Lower lobe of right lung (tissue), 2 donors: ENCODE measurements around the gene S100A10. TPM values are rescaled to one million over a fixed set of nuclear protein-coding genes. Genes with fewer than 3 reads are reported as not detected.
A peak's percentile ranks its signal among the peaks of the same experiment; 100 is the strongest.

Experiments used
- ATAC-seq, 2 donors: fragments of 200-7000 bp; cut with Tn5 transposase; one replicate each; pipeline ENCODE4 v1.9.1; 2020 to 2022; ENCODE audit warnings: mild to moderate bottlenecking in 2 of 2, moderate library complexity in 2 of 2
- DNase-seq: peaks from one replicate; pipeline ENCODE4 v3.0.0-alpha.2; 2020
- H3K27ac ChIP-seq: fragments of 200-600 bp; one replicate; pipeline ENCODE4 v1.8.0; 2022
- H3K27me3 ChIP-seq: fragments of 200-600 bp; one replicate; pipeline ENCODE4 v1.8.0; 2022; ENCODE audit warnings: low read depth
- H3K36me3 ChIP-seq: fragments of 200-600 bp; one replicate; pipeline ENCODE4 v1.8.0; 2022; ENCODE audit warnings: mild to moderate bottlenecking
- H3K4me1 ChIP-seq: fragments of 200-600 bp; one replicate; pipeline ENCODE4 v1.8.0; 2022
- H3K4me3 ChIP-seq: fragments of 200-600 bp; one replicate; pipeline ENCODE4 v1.8.0; 2022; ENCODE audit warnings: mild to moderate bottlenecking
- H3K9me3 ChIP-seq: fragments of 200-600 bp; one replicate; pipeline ENCODE4 v1.8.0; 2022
- intact Hi-C: fragments of 100-400 bp; cut with DNase I; formaldehyde crosslinking; loops from one replicate; pipeline ENCODE4 v1.11.0; 2022
- long read RNA-seq: library from polyadenylated mRNA; unstranded; transcript quantifications from one replicate; pipeline ENCODE4 v2.0.0, GENCODE V29; 2021
- total RNA-seq: library from RNA; stranded (reverse); fragmentation: NEBNext Ultra II Directional; extraction: Animal tissue kit (Norgen Biotek cat#: 25700); gene quantifications from one replicate; pipeline ENCODE4 v1.2.1, GENCODE V29; 2021
- TF ChIP-seq, protein P1 (sequence below): fragments of 200-600 bp; IDR thresholded peaks from one replicate; pipeline ENCODE4 v1.8.0; 2022; ENCODE audit warnings: antibody characterized with exemption, mild to moderate bottlenecking
- donor health status: DM: no; HTN: yes; CAD: no; lungs with severe emphysema.

The S100A10 gene
- 602 TPM for total RNA-seq
- long read RNA-seq, transcript S100A10-202 (3 exons, 1,202 nt): major isoform, 173 of 192 reads
- long read RNA-seq, partial matches to known transcripts: 13 of 192 reads
- long read RNA-seq, other reads (novel, unspliced or antisense): 5 of 192 reads

DNA sequence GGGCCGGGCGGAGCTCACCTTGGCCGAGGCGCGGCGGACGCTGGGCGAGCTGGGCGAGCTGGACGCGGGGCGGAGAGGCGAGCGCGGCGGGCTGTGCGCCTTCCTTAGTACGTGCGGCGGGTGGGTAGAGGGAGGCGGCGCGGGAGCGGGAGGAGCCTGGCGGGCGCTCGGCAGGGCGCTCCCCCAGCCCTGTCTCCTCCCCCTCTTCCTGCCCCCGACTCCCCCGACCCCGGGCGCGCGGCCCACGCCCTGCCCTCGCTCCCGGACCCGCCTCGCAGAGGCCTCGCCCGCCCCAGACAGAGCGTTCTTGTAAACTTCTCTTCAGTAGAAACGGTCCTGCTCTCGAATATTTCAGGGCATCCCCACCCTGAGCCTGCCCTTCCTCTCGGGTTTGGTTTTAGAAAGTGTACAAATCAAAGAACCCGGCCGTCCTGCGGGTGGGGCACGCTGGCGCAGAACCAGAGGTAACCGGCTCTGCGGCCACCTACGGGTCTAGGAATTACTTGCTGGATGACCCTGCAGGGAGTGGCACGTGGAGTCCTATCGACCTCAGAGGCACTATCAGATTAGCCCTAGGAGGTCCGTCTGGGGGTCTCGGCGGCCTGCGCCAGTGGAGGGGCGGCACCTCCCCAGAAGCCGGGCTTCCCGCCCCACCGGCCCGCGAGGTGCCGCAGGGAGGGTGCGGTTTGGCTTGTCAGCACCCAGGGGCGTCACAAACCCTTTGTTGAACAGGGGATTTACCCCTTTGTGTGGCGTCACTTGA is at the start of gene S100A10:
Gene S100A10, minus strand, starts transcription at position 126 of the 763 bp plus-strand sequence. CDS start 7,629 bp downstream, outside the sequence.
- H3K27me3 ChIP-seq: no peaks in the 10 kb centered on the region
- H3K9me3 ChIP-seq: no peaks in the 10 kb centered on the region
- TF ChIP-seq, protein P1, sequence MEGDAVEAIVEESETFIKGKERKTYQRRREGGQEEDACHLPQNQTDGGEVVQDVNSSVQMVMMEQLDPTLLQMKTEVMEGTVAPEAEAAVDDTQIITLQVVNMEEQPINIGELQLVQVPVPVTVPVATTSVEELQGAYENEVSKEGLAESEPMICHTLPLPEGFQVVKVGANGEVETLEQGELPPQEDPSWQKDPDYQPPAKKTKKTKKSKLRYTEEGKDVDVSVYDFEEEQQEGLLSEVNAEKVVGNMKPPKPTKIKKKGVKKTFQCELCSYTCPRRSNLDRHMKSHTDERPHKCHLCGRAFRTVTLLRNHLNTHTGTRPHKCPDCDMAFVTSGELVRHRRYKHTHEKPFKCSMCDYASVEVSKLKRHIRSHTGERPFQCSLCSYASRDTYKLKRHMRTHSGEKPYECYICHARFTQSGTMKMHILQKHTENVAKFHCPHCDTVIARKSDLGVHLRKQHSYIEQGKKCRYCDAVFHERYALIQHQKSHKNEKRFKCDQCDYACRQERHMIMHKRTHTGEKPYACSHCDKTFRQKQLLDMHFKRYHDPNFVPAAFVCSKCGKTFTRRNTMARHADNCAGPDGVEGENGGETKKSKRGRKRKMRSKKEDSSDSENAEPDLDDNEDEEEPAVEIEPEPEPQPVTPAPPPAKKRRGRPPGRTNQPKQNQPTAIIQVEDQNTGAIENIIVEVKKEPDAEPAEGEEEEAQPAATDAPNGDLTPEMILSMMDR: no peak
- intact Hi-C loops: no loop called here
- DNase-seq (peak; percentile 89), ATAC-seq (peak; percentile 83 to 90)
- no peaks in the 10 kb centered on the region for H3K36me3 ChIP-seq
- peaks cover 53% of the 10 kb centered on the region for H3K4me1 ChIP-seq
- H3K4me3 ChIP-seq: peak within 1 kb of the TSS; percentile 79
- H3K27ac ChIP-seq: peak within 1 kb of the TSS; percentile 98

DNA sequence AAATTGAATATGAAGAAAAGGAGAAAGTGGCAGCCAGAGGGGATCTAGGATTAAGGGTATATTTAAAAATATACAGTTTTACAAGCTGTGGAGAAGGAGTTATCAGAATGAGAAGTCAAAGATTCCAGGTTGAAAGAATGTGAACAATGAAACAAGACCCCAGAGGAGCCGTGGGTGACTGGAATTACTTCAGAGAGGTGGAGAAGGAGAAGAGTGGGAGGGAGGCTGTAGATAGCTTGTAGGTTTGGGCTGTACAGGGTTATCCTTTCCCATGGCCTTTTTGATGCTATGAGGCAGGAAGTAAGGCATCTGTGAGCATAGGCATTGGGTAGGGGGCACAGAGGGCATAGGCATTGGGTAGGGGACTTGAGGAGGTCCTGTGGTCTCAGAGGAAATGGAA is 48.4 kb upstream of the S100A10 start:
- TF ChIP-seq, protein P1: no peak
- Histone ChIP-seq H3K9me3 (no peaks in the 10 kb centered on the region), H3K4me3 (no peak overlapping the region), H3K4me1 (peaks cover 34% of the 10 kb centered on the region), H3K36me3 (no peaks in the 10 kb centered on the region), H3K27me3 (no peaks in the 10 kb centered on the region), H3K27ac (no peak overlapping the region)
- ATAC-seq (no peak), DNase-seq (no peak)
- intact Hi-C loops: no loop called here

GRCh38 chr1:152039886-152040285 is 46.2 kb upstream of the S100A10 start:
- intact Hi-C loops: no loop called here
- Histone ChIP-seq H3K27me3 (no peaks in the 10 kb centered on the region), H3K27ac (no peak overlapping the region), H3K36me3 (no peaks in the 10 kb centered on the region), H3K9me3 (no peaks in the 10 kb centered on the region), H3K4me3 (no peak overlapping the region), H3K4me1 (peaks cover 41% of the 10 kb centered on the region)
- no peak for ATAC-seq
- TF ChIP-seq, protein P1: no peak
- DNase-seq: no peak

GRCh38 chr1:152039461-152039860 is 45.8 kb upstream of the S100A10 start:
- no peaks in the 10 kb centered on the region for H3K27me3 ChIP-seq
- intact Hi-C loops: no loop called here
- H3K4me3 ChIP-seq: no peak overlapping the region
- DNase-seq: no peak
- TF ChIP-seq, protein P1: no peak
- H3K27ac ChIP-seq: peak overlapping the region; percentile 93
- no peak for ATAC-seq
- peaks cover 45% of the 10 kb centered on the region for H3K4me1 ChIP-seq
- H3K9me3 ChIP-seq: no peaks in the 10 kb centered on the region
- no peaks in the 10 kb centered on the region for H3K36me3 ChIP-seq

GRCh38 chr1:152038871-152039270 is 45.2 kb upstream of the S100A10 start:
- DNase-seq (no peak), ATAC-seq (no peak)
- Histone ChIP-seq H3K27ac (peak overlapping the region; percentile 93), H3K4me1 (peaks cover 51% of the 10 kb centered on the region), H3K27me3 (no peaks in the 10 kb centered on the region), H3K36me3 (peaks cover 1% of the 10 kb centered on the region), H3K9me3 (no peaks in the 10 kb centered on the region), H3K4me3 (no peak overlapping the region)
- TF ChIP-seq, protein P1: no peak
- intact Hi-C loops: no loop called here
